GM10847 (cell line): ENCODE results near the gene SLC25A42.

Source experiments
- POLR2A ChIP-seq: IDR thresholded peaks from 2 replicates; pipeline ENCODE4 v1.6.1; 2011; ENCODE audit not compliant: insufficient read length; ENCODE audit errors: extremely low read depth

Gene SLC25A42, protein sequence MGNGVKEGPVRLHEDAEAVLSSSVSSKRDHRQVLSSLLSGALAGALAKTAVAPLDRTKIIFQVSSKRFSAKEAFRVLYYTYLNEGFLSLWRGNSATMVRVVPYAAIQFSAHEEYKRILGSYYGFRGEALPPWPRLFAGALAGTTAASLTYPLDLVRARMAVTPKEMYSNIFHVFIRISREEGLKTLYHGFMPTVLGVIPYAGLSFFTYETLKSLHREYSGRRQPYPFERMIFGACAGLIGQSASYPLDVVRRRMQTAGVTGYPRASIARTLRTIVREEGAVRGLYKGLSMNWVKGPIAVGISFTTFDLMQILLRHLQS

GRCh38 chr19:19063183-19064097, at the start of gene SLC25A42:
Gene SLC25A42 (plus strand): TSS chr19:19063994. CDS start chr19:19096125, 32,131 bp downstream.
- peak; percentile 51 for TF ChIP-seq POLR2A

- TF ChIP-seq POLR2A, result no peak
Measured at GRCh38 chr19:19021115-19021514, 42.7 kb upstream of the SLC25A42 start.

- TF ChIP-seq POLR2A, result no peak
Measured at GRCh38 chr19:19022380-19022961, 41.3 kb upstream of the SLC25A42 start.

DNA sequence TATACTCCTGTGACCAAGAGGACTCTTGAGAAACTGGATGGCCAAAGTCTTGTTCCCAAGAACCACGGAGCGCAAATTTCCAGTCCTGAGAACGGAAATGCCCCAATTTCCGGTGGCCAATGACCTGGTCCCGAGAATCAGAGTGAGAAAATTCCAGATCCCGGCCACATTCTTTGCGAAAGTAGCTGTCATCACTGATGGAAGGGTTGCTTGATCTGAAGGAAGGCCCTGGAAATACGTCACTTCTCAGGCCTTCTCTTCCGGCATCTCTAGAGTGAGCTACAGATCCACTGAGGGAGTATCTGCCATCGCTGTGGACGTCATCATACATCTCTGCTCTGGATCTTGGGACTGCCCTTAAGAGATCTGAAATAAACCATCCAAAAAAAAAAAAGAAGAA, 37.9 kb upstream of the SLC25A42 start:
- no peak for TF ChIP-seq POLR2A

DNA sequence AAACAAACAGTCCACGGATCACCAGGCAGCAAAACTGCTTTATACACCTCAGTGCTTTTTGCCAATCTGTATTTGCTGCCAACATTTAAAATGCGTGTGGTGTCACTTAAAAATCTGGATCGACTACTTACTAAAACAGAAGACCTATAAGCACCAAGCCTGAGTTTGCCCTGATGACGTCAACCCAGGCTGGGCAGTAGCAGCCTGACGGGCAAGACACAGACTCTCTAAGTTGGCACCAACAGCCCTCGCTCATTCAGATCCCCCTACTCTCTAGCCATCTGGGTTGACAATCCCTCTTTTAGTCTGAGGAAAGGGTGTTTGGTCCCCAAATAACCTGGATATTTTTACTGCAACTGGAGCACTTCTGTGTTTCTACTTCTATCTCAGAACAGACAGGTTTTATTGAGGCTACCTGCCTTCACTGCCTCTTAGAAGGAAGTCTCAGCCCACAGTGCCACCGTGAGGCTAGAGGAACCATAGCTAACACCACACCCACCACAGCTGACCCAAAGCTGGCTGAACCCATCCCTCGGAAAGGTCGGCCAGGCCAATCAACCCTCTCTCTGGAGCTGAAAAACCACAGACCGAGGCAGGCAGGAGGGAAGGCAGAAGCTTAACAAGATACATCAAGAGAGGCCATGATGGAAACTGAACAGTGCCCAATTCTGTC, 37.4 kb upstream of the SLC25A42 start:
- TF ChIP-seq POLR2A, result no peak

DNA sequence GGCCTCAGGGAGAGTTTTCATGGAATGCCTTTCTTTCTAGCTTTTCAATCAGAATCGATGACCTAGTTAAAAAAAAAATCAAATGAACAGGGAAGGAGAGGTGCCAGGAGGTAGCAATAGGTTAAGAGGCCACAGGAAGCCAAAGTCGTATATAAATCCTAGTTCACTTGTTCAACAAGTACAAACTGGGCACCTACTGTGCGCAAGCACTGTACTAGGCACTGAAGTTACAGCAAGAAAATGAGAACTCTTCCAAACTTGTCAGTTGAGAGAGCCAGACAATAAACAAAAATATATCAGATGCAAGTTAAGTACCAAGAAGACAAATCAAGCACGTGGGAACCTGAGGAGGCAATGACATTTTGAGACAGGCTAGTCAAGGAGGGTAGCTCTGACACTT, 36.6 kb upstream of the SLC25A42 start:
- no peak for TF ChIP-seq POLR2A

GRCh38 chr19:19028526-19028925, 35.3 kb upstream of the SLC25A42 start:
- no peak for TF ChIP-seq POLR2A

GRCh38 chr19:19031891-19032290, 31.9 kb upstream of the SLC25A42 start:
- no peak for TF ChIP-seq POLR2A

GRCh38 chr19:19032420-19033175, 31.2 kb upstream of the SLC25A42 start:
- no peak for TF ChIP-seq POLR2A

- TF ChIP-seq POLR2A, result no peak
Measured at GRCh38 chr19:19033176-19033425, 30.7 kb upstream of the SLC25A42 start.

DNA sequence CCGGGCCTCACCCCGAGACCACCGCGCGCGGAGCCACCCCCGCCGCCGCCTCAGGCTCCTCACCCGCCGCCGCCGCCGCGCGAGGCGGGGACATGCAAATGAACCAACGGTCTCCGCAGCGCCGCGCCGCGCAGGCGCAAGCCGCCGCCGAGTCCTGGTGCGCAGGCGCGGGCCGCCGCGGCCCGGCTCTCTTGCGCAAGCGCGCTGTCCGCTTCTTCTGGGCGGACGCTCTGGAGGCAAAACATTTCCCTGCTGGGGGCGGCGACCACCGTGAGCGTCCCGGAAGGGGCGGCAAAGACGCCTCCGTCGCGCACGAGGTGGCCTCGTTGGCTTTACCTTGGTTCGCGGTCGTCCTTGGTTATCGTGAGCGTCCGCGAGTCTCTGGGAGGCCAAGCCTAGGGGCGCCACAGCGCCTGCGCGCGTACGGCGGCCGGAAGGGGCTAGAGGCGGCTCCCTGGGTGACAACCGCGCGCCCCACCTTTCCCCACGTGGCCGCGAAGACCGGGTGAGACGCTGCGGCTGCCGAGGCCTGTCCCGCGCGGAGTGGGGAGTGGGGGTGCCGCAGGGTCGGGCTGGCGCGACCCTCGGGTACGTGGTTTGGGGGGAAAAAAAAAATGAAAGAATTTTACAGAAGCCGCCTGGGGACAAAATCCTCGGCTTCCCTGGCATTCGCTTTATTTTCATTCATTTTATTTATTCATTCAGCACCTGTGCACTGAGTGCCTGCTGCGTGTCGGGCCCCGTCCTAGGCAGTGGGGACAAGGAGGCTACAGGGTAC, 30.2 kb upstream of the SLC25A42 start, which contains the start of the genes ARMC6 and SUGP2:
Gene ARMC6, plus strand, starts transcription at position 178 of the 778 bp plus-strand sequence. CDS start 607 bp downstream, outside the sequence.
Gene SUGP2, minus strand, starts transcription at position 92 of the 778 bp plus-strand sequence. CDS start 2,446 bp downstream, outside the sequence.
- TF ChIP-seq POLR2A, result peak; percentile 66

DNA sequence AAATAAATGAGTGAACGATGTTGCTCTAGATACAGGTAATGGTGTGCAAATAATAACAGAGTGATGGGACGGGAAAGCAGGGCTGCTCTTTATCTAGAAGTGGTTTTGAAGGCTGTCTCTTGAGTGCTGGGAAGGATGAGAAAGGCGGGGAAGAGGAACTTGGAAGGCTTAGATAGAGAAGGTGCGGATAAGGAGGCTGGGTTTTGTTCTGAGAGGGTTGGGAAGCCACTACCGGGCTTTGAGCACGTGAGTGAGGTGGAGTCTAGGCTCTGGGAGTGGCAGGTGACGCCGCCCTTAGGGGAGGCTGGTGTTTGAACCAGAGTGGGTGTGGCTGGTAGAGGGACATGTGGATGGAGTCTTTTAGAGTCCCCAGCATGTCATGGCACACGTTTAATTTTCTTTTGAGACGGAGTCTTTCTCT, 29.6 kb upstream of the SLC25A42 start:
- no peak for TF ChIP-seq POLR2A

DNA sequence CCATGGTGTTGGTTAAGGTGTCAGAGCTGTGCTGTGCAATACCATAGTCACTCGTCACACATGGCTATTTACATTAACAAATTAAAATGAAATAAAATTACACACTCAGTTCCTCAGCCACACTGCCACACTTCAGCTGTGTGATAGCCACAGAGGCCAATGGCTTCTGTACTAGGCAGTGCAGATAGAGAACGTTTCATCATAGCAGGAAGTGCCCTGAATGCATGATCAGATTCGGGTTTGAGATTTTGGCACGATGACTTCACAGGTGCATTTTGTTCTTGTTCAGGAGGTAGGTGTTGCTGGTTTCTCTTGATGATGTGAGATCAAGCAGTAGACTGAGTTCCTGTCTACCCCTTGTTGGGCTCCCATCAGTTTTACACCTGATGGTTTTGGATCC, 23.9 kb upstream of the SLC25A42 start:
- no peak for TF ChIP-seq POLR2A

DNA sequence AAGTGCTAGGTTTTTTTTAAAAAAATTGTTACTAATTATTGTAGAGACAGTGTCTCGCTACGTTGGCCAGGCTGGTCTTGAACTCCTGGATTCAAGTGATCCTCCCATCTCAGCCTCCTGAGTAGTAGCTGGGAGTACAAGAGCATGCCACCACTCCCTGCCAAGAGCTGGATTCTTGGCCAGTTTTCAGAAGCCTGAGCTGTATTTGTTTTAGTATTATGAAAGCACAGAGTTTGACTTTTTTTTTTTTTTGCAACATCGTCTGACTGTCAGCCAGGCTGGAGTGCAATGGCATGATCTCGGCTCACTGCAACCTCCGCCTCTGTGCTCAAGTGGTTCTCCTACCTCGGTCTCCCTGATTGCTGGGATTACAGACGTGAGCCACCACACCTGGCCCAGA, 23.4 kb upstream of the SLC25A42 start:
- TF ChIP-seq POLR2A, result no peak
